Naive B cell (primary cell): ENCODE data around the gene PIGZ. TPM values are rescaled to one million over a fixed set of nuclear protein-coding genes. Genes with fewer than 3 reads are reported as not detected.
"Not testable (repeated sequence)": the region's sequence is repeated elsewhere in the genome, so short reads cannot be mapped to it uniquely, and the experiment has no call there.

Experiments
- ATAC-seq, 2 donors: fragments of 150-1000 bp; cut with Tn5 transposase; 2 replicates each; pipeline ENCODE4 v1.10.0; 2021; ENCODE audit warnings: low read depth in 2 of 2, mild to moderate bottlenecking in 2 of 2, moderate library complexity in 2 of 2
- DNase-seq: peaks from one replicate; pipeline ENCODE4 v3.0.0; 2022
- H3K27ac Mint-ChIP-seq, 6 donors: one replicate each; pipeline ENCODE4 v1.8.0; 2020 to 2022; ENCODE audit warnings: mild to moderate bottlenecking in 6 of 6, mixed read lengths in 6 of 6, moderate library complexity in 5 of 6, inconsistent platforms in 2 of 6
- H3K27me3 Mint-ChIP-seq, 3 donors: one replicate each; pipeline ENCODE4 v1.8.0; 2021 to 2022; ENCODE audit warnings: mixed read lengths in 3 of 3, mild to moderate bottlenecking in 1 of 3
- H3K36me3 Mint-ChIP-seq, 2 donors: one replicate each; pipeline ENCODE4 v1.8.0; 2020 to 2022; ENCODE audit warnings: mixed read lengths in 2 of 2, inconsistent platforms in 1 of 2, mild to moderate bottlenecking in 1 of 2
- H3K4me1 Mint-ChIP-seq, 3 donors: one replicate each; pipeline ENCODE4 v1.8.0; 2020 to 2022; ENCODE audit warnings: mixed read lengths in 3 of 3, inconsistent platforms in 1 of 3, mild to moderate bottlenecking in 1 of 3, moderate library complexity in 1 of 3
- H3K4me3 Mint-ChIP-seq, 8 donors: one replicate each; pipeline ENCODE4 v1.8.0; 2020 to 2022; ENCODE audit warnings: mild to moderate bottlenecking in 8 of 8, mixed read lengths in 8 of 8, moderate library complexity in 8 of 8, inconsistent platforms in 2 of 8
- H3K9me3 Mint-ChIP-seq, 7 donors: one replicate each; pipeline ENCODE4 v1.8.0; 2020 to 2022; ENCODE audit warnings: mixed read lengths in 7 of 7, mild to moderate bottlenecking in 5 of 7, inconsistent platforms in 2 of 7, moderate library complexity in 1 of 7
- polyA plus RNA-seq, 6 donors: library from polyadenylated mRNA; unstranded; fragments of 300-500 nt; fragmentation: Illumina TruSeq; gene quantifications; one replicate each; pipeline ENCODE4 v1.2.3, GENCODE V29; 2021; ENCODE audit warnings: low read depth in 6 of 6

Gene PIGZ
- polyA plus RNA-seq, 6 donors from 2014 or later: 0.45 to 2.6 (median 1.1) TPM; not detected in 1

GRCh38 chr3:196947136-196947859 is 21.3 kb downstream of the PIGZ start:
- Mint-ChIP-seq H3K27me3 (no peaks in the 10 kb centered on the region), H3K9me3 (peaks cover 0 to 1% (median 0%) of the 10 kb centered on the region in 7 donors), H3K4me3 (peak overlapping the region in 1 of 8 donors; percentile 70), H3K27ac (peak overlapping the region in 1 of 6 donors; percentile 47), H3K4me1 (peaks cover 21 to 29% (median 27%) of the 10 kb centered on the region in 3 donors), H3K36me3 (no peaks in the 10 kb centered on the region)
- DNase-seq (no peak), ATAC-seq (no peak)

GRCh38 chr3:196944037-196944790 is 24.4 kb downstream of the PIGZ start:
- H3K27ac Mint-ChIP-seq: peak overlapping the region in 4 of 6 donors; percentile 69 to 86 (median 80)
- not testable (repeated sequence) for H3K27me3 Mint-ChIP-seq, DNase-seq, H3K36me3 Mint-ChIP-seq, ATAC-seq, H3K9me3 Mint-ChIP-seq
- peak overlapping the region in 7 of 8 donors; percentile 52 to 100 (median 81) for H3K4me3 Mint-ChIP-seq
- H3K4me1 Mint-ChIP-seq: peaks cover 40 to 60% (median 54%) of the 10 kb centered on the region in 3 donors

- peaks cover 40 to 61% (median 54%) of the 10 kb centered on the region in 3 donors for H3K4me1 Mint-ChIP-seq
- ATAC-seq: no peak
- H3K27me3 Mint-ChIP-seq: no peaks in the 10 kb centered on the region
- DNase-seq: no peak
- H3K27ac Mint-ChIP-seq: peak overlapping the region; percentile 59 to 98 (median 84)
- H3K9me3 Mint-ChIP-seq: peaks cover 0 to 1% (median 0%) of the 10 kb centered on the region in 7 donors
- H3K4me3 Mint-ChIP-seq: peak overlapping the region; percentile 94 to 100 (median 98)
- H3K36me3 Mint-ChIP-seq: peaks cover 0 to 4% of the 10 kb centered on the region in 2 donors
Measured at GRCh38 chr3:196942915-196943277, 25.7 kb downstream of the PIGZ start.

GRCh38 chr3:196942226-196942914 is 26.3 kb downstream of the PIGZ start, which contains the start of gene NCBP2:
TSS of gene NCBP2 (minus strand) at chr3:196942528. CDS start at chr3:196942503, 25 bp downstream.
- H3K27me3 Mint-ChIP-seq: no peaks in the 10 kb centered on the region
- peaks cover 0 to 7% of the 10 kb centered on the region in 2 donors for H3K36me3 Mint-ChIP-seq
- H3K9me3 Mint-ChIP-seq: peaks cover 0 to 1% (median 0%) of the 10 kb centered on the region in 7 donors
- peaks cover 40 to 61% (median 54%) of the 10 kb centered on the region in 3 donors for H3K4me1 Mint-ChIP-seq
- ATAC-seq (peak; percentile 90 to 91), DNase-seq (peak; percentile 99)
- peak within 1 kb of the TSS; percentile 96 to 99 (median 98) for H3K27ac Mint-ChIP-seq
- peak within 1 kb of the TSS; percentile 94 to 100 (median 98) for H3K4me3 Mint-ChIP-seq

GRCh38 chr3:196941729-196942225 is 26.9 kb downstream of the PIGZ start:
- Mint-ChIP-seq H3K9me3 (peaks cover 0 to 1% (median 0%) of the 10 kb centered on the region in 7 donors), H3K4me3 (peak overlapping the region; percentile 94 to 100 (median 98)), H3K4me1 (peaks cover 40 to 61% (median 54%) of the 10 kb centered on the region in 3 donors), H3K27me3 (no peaks in the 10 kb centered on the region), H3K36me3 (peaks cover 0 to 12% of the 10 kb centered on the region in 2 donors), H3K27ac (peak overlapping the region; percentile 96 to 99 (median 98))
- ATAC-seq (peak; percentile 34 to 39), DNase-seq (peak; percentile 53)

- peaks cover 0 to 27% of the 10 kb centered on the region in 2 donors for H3K36me3 Mint-ChIP-seq
- ATAC-seq (no peak), DNase-seq (no peak)
- H3K9me3 Mint-ChIP-seq: peaks cover 0 to 1% (median 0%) of the 10 kb centered on the region in 7 donors
- H3K27me3 Mint-ChIP-seq: no peaks in the 10 kb centered on the region
- H3K27ac Mint-ChIP-seq: peak overlapping the region in 1 of 6 donors; percentile 98
- peaks cover 26 to 43% (median 34%) of the 10 kb centered on the region in 3 donors for H3K4me1 Mint-ChIP-seq
- H3K4me3 Mint-ChIP-seq: no peak overlapping the region
Measured at GRCh38 chr3:196938576-196938975, 30.1 kb downstream of the PIGZ start.

GRCh38 chr3:196938124-196938523 is 30.5 kb downstream of the PIGZ start:
- peaks cover 0 to 1% (median 0%) of the 10 kb centered on the region in 7 donors for H3K9me3 Mint-ChIP-seq
- peak overlapping the region in 2 of 8 donors; percentile 15 to 29 for H3K4me3 Mint-ChIP-seq
- DNase-seq: no peak
- ATAC-seq: no peak
- H3K27me3 Mint-ChIP-seq: no peaks in the 10 kb centered on the region
- no peak overlapping the region for H3K27ac Mint-ChIP-seq
- peaks cover 0 to 27% of the 10 kb centered on the region in 2 donors for H3K36me3 Mint-ChIP-seq
- H3K4me1 Mint-ChIP-seq: peaks cover 21 to 39% (median 30%) of the 10 kb centered on the region in 3 donors

GRCh38 chr3:196936288-196936687 is 32.3 kb downstream of the PIGZ start:
- DNase-seq: no peak
- H3K36me3 Mint-ChIP-seq: peaks cover 0 to 28% of the 10 kb centered on the region in 2 donors
- no peaks in the 10 kb centered on the region for H3K9me3 Mint-ChIP-seq
- no peak for ATAC-seq
- H3K4me1 Mint-ChIP-seq: peaks cover 16 to 35% (median 20%) of the 10 kb centered on the region in 3 donors
- H3K27ac Mint-ChIP-seq: no peak overlapping the region
- H3K4me3 Mint-ChIP-seq: no peak overlapping the region
- H3K27me3 Mint-ChIP-seq: no peaks in the 10 kb centered on the region

- H3K27me3 Mint-ChIP-seq: no peaks in the 10 kb centered on the region
- ATAC-seq: peak; percentile 71 to 78
- peak overlapping the region in 1 of 8 donors; percentile 38 for H3K4me3 Mint-ChIP-seq
- peak overlapping the region in 5 of 6 donors; percentile 62 to 79 (median 77) for H3K27ac Mint-ChIP-seq
- peaks cover 0 to 27% of the 10 kb centered on the region in 2 donors for H3K36me3 Mint-ChIP-seq
- DNase-seq: no peak
- no peaks in the 10 kb centered on the region for H3K9me3 Mint-ChIP-seq
- peaks cover 0 to 11% (median 4%) of the 10 kb centered on the region in 3 donors for H3K4me1 Mint-ChIP-seq
Measured at GRCh38 chr3:196932600-196932999, 36.0 kb downstream of the PIGZ start.

- Mint-ChIP-seq H3K4me3 (peak overlapping the region in 1 of 8 donors; percentile 38), H3K4me1 (peaks cover 0 to 11% (median 4%) of the 10 kb centered on the region in 3 donors), H3K9me3 (no peaks in the 10 kb centered on the region), H3K27me3 (no peaks in the 10 kb centered on the region), H3K36me3 (peaks cover 0 to 24% of the 10 kb centered on the region in 2 donors), H3K27ac (peak overlapping the region in 4 of 6 donors; percentile 62 to 79 (median 72))
- ATAC-seq (peak in 1 of 2 donors; percentile 79), DNase-seq (no peak)
Measured at GRCh38 chr3:196931828-196932587, 36.6 kb downstream of the PIGZ start.

GRCh38 chr3:196931157-196931556 is 37.5 kb downstream of the PIGZ start:
- DNase-seq (no peak), ATAC-seq (peak in 1 of 2 donors; percentile 18)
- H3K9me3 Mint-ChIP-seq: no peaks in the 10 kb centered on the region
- H3K27ac Mint-ChIP-seq: peak overlapping the region in 2 of 6 donors; percentile 45 to 78
- H3K27me3 Mint-ChIP-seq: no peaks in the 10 kb centered on the region
- peaks cover 0 to 17% of the 10 kb centered on the region in 2 donors for H3K36me3 Mint-ChIP-seq
- peaks cover 0 to 11% (median 4%) of the 10 kb centered on the region in 3 donors for H3K4me1 Mint-ChIP-seq
- peak overlapping the region in 1 of 8 donors; percentile 38 for H3K4me3 Mint-ChIP-seq
